Hypothalamus (tissue), 51 donors: Measurements from ENCODE around the gene AHNAK2.
"Not testable (repeated sequence)": the region's sequence is repeated elsewhere in the genome, so short reads cannot be mapped to it uniquely, and the experiment has no call there.

Experiments
- DNase-seq, 51 donors: peaks; one replicate each; lab custom pipeline; 2025; lab: John Stamatoyannopoulos, UW

AHNAK2 gene

DNA sequence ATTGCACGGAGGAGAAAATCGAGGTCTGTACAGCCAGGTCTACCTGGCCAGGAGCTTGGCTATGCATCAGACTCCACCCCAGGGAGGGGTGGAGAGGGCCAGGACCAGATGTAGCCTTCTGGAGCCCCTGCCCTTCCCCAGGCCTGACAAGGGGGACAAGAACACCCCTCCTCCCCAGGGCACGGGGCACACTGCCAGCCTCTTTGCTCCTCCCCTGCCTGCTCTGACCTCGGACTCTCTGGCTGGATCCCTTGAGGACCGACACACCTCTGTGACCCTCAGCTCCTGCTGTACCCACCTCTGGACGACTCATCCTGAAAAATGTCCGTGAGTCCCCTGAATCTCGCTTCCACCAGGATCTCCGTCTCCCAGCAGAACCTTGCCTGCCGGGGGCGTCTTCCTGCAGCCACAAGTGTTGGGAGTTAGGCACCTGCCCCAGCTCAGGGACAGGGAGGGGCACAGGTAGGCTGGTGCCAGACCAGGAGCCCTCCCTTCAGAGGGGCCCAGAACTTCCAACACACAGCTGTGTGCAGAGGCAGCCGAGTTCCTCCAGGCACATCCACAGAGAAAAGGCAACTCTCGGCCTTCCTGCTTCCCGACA lies 21.8 kb downstream of the AHNAK2 start:
- DNase-seq: no peak

DNA sequence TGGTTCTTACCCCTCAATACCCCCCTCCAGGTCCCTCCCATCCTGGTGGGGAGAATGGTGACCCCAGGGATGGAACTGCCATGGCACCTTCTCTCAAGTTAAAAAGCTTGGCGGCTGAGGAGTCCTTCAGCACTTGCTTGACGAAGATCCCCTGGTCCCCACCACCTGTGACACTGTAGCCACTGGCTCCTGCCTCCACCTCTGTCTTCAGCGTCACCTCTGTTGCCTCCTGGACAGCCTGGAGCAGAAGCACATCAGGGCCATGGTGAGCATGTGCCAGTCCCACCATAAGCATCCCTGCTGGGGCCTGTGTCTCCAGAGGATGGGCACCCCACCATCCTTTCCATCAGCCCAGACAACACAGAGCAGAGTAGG lies 22.8 kb downstream of the AHNAK2 start:
- no peak for DNase-seq

DNA sequence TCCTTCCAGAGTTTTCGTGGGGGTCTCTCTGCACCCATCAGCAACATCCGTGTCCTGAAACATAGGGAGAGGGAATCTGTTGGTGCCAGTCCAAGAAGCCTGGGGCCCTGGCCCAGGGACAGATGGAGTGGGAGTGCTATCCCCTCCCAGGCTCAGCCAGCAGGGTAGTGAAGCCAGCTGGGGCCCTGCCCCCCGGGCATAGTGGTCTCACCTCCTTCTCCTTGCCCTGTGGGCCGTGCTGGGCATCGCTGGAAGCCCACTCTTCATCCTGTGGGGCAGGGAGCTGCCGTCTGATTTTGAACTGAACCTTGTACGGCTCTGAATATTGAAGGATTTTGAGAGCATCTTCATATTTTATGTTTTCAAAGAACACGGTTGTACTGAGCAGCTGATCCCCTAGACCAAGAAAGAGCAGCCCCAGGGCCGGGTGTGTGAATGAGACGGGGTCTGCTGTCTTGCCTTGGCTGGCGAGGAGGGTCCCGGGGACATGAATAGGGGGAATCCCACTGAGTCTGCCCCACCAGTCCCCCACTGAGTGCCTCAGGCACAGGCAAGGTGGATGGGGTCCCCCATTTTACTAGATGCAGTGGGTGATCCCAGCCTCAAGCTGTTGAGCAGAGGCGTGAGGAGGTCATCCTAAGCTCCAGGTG lies 23.3 kb downstream of the AHNAK2 start:
- no peak for DNase-seq

DNA sequence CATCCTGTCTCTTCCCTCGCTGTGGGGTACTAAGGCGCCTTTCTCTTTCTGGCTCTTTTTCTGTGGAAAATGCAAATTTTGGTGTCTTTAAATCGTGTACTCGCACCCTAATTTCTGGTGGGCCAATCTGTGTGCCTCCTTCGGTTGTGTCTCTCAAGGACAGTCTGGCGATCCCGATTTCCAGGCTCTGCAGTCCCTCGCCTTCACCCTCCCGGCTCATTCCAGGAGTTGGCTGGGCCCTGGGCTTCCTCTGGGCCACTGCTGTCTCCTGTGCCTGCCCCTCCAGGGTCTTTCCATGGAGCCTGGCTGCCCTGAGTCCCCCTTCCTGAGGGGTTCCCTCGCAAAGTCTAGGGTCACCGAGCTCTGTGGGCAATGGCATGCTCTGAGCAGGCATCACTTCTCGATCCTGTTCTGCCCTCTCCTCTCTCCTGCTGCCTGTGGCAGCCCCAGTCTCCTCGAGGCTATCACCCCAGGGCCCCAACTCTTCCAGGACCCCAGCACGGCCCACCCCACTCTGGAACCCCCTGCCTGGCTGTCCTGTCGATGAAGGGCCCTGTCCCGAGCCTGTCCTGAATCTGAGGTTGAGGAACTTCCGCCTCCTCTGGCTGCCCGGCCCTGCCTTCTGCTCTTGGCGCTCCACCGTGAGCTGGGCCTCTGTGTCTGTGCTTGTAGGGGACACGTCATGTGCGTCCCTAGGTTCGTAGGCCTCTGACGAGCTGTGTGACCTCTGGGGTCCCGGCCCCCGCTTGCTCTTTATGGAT lies 24.1 kb downstream of the AHNAK2 start:
- DNase-seq: no peak

DNA sequence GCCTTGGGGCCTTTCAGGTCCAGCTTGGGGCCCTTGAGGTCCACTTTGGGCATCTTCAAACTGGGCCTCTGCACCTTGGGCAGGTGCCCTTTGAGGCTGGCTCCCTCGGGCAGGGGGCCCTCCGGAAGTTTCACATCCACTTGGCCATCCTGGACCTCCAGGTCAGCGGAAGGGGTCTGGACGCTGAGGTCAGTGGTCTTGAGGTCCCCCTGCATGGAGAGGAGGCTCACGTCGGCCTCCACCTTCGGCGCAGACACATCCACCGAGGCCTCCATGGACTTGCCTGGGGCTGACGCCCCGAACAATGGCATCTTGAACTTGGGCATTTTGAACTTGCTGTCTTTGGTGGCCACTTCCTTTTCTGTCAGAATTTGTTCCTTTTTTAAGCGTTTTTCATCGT lies 25.1 kb downstream of the AHNAK2 start:
- no peak for DNase-seq

DNA sequence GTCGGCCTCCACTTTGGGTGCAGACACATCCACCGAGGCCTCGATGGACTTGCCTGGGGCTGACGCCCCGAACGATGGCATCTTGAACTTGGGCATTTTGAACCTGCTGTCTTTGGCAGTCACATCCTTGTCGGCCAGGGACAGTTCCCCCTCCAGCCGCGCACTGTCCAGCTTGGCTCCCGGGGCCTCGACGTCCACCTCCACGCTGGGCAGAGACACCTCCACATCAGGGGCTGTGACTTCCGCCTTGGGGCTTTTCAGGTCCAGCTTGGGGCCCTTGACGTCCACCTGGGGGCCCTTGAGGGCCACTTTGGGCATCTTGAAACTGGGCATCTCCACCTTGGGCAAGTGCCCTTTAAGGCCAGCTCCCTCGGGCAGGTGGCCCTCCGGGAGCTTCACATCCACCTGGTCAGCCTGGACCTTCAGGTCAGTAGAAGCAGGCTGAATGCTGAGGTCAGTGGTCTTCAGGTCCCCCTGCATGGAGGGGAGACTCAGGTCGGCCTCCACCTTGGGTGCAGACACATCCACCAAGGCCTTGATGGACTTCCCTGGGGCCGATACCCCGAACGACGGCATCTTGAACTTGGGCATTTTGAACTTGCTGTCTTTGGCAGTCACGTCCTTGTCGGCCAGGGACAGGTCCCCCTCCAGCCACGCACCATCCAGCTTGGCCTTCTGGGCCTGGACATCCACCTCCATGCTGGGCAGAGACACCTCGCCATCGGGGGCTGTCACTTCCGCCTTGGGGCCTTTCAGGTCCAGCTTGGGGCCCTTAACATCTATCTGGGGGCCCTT lies 26.1 kb downstream of the AHNAK2 start:
- not testable (repeated sequence) for DNase-seq

DNA sequence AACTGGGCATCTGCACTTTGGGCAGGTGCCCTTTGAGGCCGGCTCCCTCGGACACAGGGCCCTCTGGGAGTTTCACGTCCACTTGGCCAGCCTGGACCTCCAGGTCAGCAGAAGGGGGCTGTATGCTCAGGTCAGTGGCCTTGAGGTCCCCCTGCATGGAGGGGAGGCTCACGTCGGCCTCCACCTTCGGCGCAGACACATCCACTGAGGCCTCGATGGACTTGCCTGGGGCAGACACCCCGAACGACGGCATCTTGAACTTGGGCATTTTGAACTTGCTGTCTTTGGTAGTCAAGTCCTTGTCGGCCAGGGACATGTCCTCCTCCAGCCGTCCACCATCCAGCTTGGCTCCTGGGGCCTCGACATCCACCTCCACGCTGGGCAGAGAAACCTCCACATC lies 27.5 kb downstream of the AHNAK2 start:
- not testable (repeated sequence) for DNase-seq

DNA sequence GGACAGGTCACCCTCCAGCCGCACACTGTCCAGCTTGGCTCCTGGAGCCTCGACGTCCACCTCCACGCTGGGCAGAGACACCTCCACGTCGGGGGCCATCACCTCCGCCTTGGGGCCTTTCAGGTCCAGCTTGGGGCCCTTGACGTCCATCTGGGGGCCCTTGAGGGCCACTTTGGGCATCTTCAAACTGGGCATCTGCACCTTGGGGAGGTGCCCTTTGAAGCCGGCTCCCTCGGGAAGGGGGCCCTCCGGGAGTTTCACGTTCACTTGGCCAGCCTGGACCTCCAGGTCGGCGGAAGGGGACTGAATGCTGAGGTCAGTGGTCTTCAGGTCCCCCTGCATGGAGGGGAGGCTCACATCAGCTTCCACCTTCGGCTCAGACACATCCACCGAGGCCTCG lies 28.2 kb downstream of the AHNAK2 start:
- DNase-seq: no peak

DNA sequence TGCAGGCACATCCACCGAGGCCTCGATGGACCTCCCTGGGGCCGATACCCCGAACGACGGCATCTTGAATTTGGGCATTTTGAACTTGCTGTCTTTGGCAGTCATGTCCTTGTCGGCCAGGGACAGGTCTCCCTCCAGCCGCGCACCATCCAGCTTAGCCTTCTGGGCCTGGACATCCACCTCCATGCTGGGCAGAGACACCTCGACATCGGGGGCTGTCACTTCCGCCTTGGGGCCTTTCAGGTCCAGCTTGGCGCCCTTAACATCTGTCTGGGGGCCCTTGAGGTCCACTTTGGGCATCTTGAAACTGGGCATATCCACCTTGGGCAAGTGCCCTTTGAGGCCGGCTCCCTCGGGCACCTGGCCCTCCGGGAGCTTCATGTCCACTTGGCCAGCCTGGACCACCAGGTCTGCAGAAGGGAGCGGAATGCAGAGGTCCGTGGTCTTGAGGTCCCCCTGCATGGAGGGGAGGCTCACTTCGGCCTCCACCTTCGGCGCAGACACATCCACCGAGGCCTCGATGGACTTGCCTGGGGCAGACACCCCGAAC lies 28.7 kb downstream of the AHNAK2 start:
- DNase-seq: not testable (repeated sequence)

DNA sequence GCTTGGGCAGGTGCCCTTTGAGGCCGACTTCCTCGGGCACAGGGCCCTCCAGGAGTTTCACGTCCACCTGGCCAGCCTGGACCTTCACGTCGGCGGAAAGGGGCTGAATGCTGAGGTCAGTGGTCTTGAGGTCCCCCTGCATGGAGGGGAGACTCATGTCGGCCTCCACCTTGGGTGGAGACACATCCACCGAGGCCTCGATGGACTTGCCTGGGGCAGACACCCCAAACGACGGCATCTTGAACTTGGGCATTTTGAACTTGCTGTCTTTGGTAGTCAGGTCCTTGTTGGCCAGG lies 29.5 kb downstream of the AHNAK2 start:
- DNase-seq: no peak

DNA sequence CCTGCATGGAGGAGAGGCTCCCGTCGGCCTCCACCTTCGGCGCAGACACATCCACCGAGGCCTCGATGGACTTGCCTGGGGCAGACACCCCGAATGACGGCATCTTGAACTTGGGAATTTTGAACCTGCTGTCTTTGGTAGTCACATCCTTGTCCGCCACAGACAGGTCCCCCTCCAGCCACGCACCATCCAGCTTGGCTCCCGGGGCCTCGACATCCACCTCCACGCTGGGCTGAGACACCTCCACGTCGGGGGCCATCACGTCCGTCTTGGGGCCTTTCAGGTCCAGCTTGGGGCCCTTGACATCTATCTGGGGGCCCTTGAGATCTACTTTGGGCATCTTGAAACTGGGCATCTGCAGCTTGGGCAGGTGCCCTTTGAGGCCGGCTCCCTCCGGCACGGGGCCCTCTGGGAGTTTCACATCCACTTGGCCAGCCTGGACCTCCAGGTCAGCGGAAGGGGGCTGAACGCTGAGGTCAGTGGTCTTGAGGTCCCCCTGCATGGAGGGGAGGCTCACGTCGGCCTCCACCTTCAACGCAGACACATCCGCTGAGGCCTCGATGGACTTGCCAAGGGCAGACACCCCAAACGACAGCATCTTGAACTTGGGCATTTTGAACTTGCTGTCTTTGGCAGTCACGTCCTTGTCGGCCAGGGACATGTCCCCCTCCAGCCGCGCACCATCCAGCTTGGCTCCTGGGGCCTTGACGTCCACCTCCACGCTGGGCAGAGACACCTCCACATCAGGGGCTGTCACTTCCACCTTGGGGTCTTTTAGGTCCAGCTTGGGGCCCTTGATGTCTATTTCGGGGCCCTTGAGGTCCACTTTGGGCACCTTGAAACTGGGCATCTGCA lies 30.1 kb downstream of the AHNAK2 start:
- not testable (repeated sequence) for DNase-seq

DNA sequence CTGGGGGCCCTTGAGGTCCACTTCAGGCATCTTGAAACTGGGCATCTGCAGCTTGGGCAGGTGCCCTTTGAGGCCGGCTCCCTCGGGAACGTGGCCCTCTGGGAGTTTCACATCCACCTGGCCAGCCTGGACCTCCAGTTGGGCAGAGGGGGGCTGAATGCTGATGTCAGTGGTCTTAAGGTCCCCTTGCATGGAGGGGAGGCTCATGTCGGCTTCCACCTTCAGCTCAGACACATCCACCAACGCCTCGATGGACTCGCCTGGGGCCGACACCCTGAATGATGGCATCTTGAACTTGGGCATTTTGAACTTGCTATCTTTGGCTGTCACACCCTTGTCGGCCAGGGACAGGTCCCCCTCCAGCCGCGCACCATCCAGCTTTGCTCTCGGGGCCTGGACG lies 31.0 kb downstream of the AHNAK2 start:
- not testable (repeated sequence) for DNase-seq

DNA sequence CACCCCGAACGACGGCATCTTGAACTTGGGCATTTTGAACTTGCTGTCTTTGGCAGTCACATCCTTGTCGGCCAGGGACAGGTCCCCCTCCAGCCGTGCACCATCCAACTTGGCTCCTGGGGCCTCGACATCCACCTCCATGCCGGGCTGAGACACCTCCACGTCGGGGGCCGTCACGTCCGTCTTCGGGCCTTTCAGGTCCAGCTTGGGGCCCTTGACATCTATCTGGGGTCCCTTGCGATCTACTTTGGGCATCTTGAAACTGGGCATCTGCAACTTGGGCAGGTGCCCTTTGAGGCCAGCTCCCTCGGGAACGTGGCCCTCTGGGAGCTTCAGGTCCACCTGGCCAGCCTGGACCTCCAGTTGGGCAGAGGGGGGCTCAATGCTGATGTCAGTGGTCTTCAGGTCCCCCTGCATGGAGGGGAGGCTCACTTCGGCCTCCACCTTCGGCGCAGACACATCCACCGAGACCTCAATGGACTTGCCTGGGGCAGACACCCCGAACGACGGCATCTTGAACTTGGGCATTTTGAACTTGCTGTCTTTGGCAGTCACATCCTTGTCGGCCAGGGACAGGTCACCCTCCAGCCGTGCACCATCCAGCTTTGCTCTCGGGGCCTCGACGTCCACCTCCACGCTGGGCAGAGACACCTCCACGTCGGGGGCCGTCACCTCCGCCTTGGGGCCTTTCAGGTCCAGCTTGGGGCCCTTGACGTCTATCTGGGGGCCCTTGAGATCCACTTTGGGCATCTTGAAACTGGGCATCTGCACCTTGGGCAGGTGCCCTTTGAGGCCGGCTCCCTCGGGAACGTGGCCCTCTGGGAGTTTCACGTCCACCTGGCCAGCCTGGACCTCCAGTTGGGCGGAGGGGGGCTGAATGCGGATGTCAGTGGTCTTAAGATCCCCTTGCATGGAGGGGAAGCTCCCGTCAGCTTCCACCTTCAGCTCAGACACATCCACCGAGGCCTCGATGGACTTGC lies 31.9 kb downstream of the AHNAK2 start:
- DNase-seq: not testable (repeated sequence)

DNA sequence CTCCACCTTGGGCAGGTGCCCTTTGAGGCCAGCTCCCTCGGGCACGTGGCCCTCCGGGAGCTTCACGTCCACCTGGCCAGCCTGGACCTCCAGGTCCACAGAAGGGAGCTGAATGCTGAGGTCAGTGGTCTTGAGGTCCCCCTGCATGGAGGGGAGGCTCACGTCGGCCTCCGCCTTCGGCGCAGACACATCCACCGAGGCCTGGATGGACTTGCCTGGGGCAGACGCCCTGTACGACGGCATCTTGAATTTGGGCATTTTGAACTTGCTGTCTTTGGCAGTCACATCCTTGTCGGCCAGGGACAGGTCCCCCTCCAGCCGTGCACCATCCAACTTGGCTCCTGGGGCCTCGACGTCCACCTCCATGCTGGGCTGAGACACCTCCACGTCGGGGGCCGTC lies 32.9 kb downstream of the AHNAK2 start:
- not testable (repeated sequence) for DNase-seq

DNA sequence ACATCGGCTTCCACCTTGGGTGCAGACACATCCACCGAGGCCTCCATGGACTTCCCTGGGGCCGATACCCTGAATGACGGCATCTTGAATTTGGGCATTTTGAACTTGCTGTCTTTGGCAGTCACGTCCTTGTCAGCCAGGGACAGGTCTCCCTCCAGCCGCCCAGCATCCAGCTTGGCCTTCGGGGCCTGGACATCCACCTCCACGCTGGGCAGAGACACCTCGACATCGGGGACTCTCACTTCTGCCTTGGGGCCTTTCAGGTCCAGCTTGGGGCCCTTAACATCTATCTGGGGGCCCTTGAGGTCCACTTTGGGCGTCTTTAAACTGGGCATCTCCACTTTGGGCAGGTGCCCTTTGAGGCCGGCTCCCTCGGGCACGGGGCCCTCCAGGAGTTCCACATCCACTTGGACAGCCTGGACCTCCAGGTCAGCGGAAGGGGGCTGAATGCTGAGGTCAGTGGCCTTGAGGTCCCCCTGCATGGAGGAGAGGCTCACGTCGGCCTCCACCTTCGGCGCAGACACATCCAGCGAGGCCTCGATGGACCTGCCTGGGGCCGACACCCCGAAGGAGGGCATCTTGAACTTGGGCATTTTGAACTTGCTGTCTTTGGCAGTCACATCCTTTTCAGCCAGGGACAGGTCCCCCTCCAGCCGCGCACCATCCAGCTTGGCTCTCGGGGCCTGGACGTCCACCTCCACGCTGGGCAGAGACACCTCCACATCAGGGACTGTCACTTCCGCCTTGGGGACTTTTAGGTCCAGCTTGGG lies 33.6 kb downstream of the AHNAK2 start:
- not testable (repeated sequence) for DNase-seq

DNA sequence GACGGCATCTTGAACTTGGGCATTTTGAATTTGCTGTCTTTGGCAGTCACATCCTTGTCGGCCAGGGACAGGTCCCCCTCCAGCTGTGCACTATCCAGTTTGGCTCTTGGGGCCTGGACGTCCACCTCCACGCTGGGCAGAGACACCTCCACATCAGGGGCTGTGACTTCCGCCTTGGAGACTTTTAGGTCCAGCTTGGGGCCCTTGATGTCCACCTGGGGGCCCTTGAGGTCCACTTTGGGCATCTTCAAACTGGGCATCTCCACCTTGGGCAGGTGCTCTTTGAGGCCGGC lies 34.2 kb downstream of the AHNAK2 start:
- not testable (repeated sequence) for DNase-seq

DNA sequence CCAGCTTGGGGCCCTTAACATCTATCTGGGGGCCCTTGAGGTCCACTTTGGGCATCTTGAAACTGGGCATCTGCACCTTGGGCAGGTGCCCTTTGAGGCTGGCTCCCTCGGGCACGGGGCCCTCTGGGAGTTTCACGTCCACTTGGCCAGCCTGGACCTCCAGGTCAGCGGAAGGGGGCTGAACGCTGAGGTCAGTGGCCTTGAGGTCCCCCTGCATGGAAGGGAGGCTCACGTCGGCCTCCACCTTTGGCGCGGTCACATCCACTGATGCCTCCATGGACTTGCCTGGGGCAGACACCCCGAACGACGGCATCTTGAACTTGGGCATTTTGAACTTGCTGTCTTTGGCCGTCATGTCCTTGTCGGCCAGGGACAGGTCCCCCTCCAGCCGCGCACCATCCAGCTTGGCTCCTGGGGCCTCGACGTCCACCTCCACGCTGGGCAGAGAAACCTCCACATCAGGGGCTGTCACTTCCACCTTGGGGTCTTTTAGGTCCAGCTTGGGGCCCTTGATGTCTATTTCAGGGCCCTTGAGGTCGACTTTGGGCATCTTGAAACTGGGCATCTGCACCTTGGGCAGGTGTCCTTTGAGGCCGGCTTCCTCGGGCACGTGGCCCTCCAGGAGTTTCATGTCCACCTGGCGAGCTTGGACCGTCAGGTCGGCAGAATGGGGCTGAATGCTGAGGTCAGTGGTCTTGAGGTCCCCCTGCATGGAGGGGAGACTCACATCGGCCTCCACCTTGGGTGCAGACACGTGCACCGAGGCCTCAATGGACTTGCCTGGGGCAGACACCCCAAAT lies 34.8 kb downstream of the AHNAK2 start:
- not testable (repeated sequence) for DNase-seq

DNA sequence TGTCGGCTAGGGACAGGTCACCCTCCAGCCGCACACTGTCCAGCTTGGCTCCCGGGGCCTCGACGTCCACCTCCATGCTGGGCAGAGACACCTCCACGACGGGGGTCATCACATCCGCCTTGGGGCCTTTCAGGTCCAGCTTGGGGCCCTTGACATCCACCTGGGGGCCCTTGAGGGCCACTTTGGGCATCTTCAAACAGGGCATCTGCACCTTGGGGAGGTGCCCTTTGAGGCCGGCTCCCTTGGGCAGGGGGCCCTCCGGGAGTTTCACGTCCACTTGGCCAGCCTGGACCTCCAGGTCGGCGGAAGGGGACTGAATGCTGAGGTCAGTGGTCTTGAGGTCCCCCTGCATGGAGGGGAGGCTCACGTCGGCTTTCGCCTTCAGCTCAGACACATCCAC lies 35.6 kb downstream of the AHNAK2 start:
- no peak for DNase-seq
